Osteocyte (in vitro differentiated cells): ENCODE results near the gene PLA2G4E. TPM values are rescaled to one million over a fixed set of nuclear protein-coding genes. Genes with fewer than 3 reads are reported as not detected.

ENCODE experiments used
- DNase-seq: peaks from one replicate; pipeline ENCODE4 v3.0.0; 2021; ENCODE audit warnings: mixed read lengths; ENCODE audit not compliant: unreplicated experiment; ENCODE audit errors: extremely low spot score
- H3K27ac Mint-ChIP-seq: one replicate; pipeline ENCODE4 v1.8.0; 2021; ENCODE audit warnings: mild to moderate bottlenecking, mixed read lengths; ENCODE audit not compliant: unreplicated experiment
- H3K27me3 Mint-ChIP-seq: one replicate; pipeline ENCODE4 v1.8.0; 2021; ENCODE audit warnings: mixed read lengths; ENCODE audit not compliant: unreplicated experiment
- H3K36me3 Mint-ChIP-seq: one replicate; pipeline ENCODE4 v1.8.0; 2021; ENCODE audit warnings: mixed read lengths; ENCODE audit not compliant: unreplicated experiment
- H3K4me1 Mint-ChIP-seq: one replicate; pipeline ENCODE4 v1.8.0; 2021; ENCODE audit warnings: mixed read lengths; ENCODE audit not compliant: unreplicated experiment
- H3K4me3 Mint-ChIP-seq: one replicate; pipeline ENCODE4 v1.8.0; 2021; ENCODE audit warnings: mild to moderate bottlenecking, moderate library complexity, mixed read lengths; ENCODE audit not compliant: unreplicated experiment
- H3K9me3 Mint-ChIP-seq: one replicate; pipeline ENCODE4 v1.8.0; 2021; ENCODE audit warnings: mixed read lengths; ENCODE audit not compliant: unreplicated experiment
- CTCF ChIP-seq: fragments of 200-600 bp; sonication (generic); IDR thresholded peaks from 2 replicates; pipeline ENCODE4 v1.5.0; 2021; ENCODE audit warnings: antibody characterized with exemption, mild to moderate bottlenecking, moderate library complexity
- total RNA-seq: library from RNA; stranded (reverse); gene quantifications from 2 replicates; pipeline ENCODE4 v1.2.1, GENCODE V29; 2021

PLA2G4E gene
- total RNA-seq, 1 donor from 2014 or later = not detected

GRCh38 chr15:42016971-42017370 lies 3.9 kb downstream of the PLA2G4E start:
- no peaks in the 10 kb centered on the region for H3K36me3 Mint-ChIP-seq
- TF ChIP-seq CTCF = no peak
- H3K9me3 Mint-ChIP-seq = no peaks in the 10 kb centered on the region
- DNase-seq = no peak
- peaks cover 37% of the 10 kb centered on the region for H3K27me3 Mint-ChIP-seq
- no peak overlapping the region for H3K27ac Mint-ChIP-seq
- H3K4me1 Mint-ChIP-seq = no peaks in the 10 kb centered on the region
- no peak overlapping the region for H3K4me3 Mint-ChIP-seq

GRCh38 chr15:42014406-42014805 lies 6.4 kb downstream of the PLA2G4E start:
- Mint-ChIP-seq H3K36me3 (no peaks in the 10 kb centered on the region), H3K4me1 (no peaks in the 10 kb centered on the region), H3K4me3 (no peak overlapping the region), H3K9me3 (no peaks in the 10 kb centered on the region), H3K27me3 (peaks cover 52% of the 10 kb centered on the region), H3K27ac (no peak overlapping the region)
- DNase-seq = no peak
- no peak for TF ChIP-seq CTCF

- Mint-ChIP-seq H3K4me3 (no peak overlapping the region), H3K4me1 (no peaks in the 10 kb centered on the region), H3K36me3 (no peaks in the 10 kb centered on the region), H3K9me3 (no peaks in the 10 kb centered on the region), H3K27ac (no peak overlapping the region), H3K27me3 (peaks cover 55% of the 10 kb centered on the region)
- no peak for DNase-seq
- TF ChIP-seq CTCF = no peak
Observed at GRCh38 chr15:42012928-42013482, 7.8 kb downstream of the PLA2G4E start.

GRCh38 chr15:42012241-42012640 lies 8.6 kb downstream of the PLA2G4E start:
- Mint-ChIP-seq H3K27ac (no peak overlapping the region), H3K36me3 (no peaks in the 10 kb centered on the region), H3K27me3 (peaks cover 51% of the 10 kb centered on the region), H3K9me3 (peaks cover 3% of the 10 kb centered on the region), H3K4me3 (no peak overlapping the region), H3K4me1 (no peaks in the 10 kb centered on the region)
- no peak for TF ChIP-seq CTCF
- DNase-seq = no peak

GRCh38 chr15:42011074-42011473 lies 9.8 kb downstream of the PLA2G4E start:
- H3K4me3 Mint-ChIP-seq = no peak overlapping the region
- peaks cover 47% of the 10 kb centered on the region for H3K27me3 Mint-ChIP-seq
- H3K36me3 Mint-ChIP-seq = no peaks in the 10 kb centered on the region
- TF ChIP-seq CTCF = no peak
- no peaks in the 10 kb centered on the region for H3K4me1 Mint-ChIP-seq
- peaks cover 7% of the 10 kb centered on the region for H3K9me3 Mint-ChIP-seq
- DNase-seq = no peak
- H3K27ac Mint-ChIP-seq = no peak overlapping the region
